Erythroblast (primary cell): ENCODE data around the gene GOSR2.

Experiments used
- GATA1 ChIP-seq: IDR thresholded peaks from 2 replicates; pipeline ENCODE4 v1.6.1; 2011; ENCODE audit warnings: low read depth, mild to moderate bottlenecking, control low read depth, low read length, moderate library complexity
- POLR2A ChIP-seq: IDR thresholded peaks from 2 replicates; pipeline ENCODE4 v1.6.1; 2011; ENCODE audit warnings: mild to moderate bottlenecking, low read length

DNA sequence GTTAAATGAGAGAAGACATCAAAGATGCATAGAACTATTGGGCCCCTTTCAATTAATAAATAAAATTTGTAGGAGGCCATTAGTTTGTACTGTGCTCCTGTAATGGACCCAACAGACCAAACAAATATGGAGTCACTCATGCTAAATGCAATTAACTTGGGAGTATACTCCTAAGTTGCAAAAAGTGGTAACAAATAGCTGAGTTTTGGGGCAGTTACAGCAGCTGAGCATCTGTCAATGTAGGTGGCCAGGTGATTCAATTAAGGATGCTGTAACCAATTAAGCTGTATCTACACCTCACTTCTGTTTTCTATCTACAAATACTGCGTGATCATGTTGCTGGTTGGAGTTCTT lies 36.7 kb upstream of the GOSR2 start:
- TF ChIP-seq POLR2A (no peak), GATA1 (no peak)
